CD14-positive monocyte (primary cell): ENCODE data around the gene CTBP2. TPM values are rescaled to one million over a fixed set of nuclear protein-coding genes. Genes with fewer than 3 reads are reported as not detected.

Experiments
- DNase-seq, 3 donors: peaks; one replicate each; pipeline ENCODE4 v3.0.0-alpha.2; 2011 to 2022
- H2AFZ ChIP-seq: 2 replicates; pipeline ENCODE4 v1.6.0; 2012; ENCODE audit warnings: mild to moderate bottlenecking, low read depth, low read length, inconsistent platforms; ENCODE audit not compliant: insufficient read depth, poor library complexity, severe bottlenecking
- H3K27ac ChIP-seq, 2 donors: 1 replicate in 1 of 2; 2 replicates in 1 of 2; pipeline ENCODE4 v1.5.1; 2012 to 2013; ENCODE audit warnings: low read length in 2 of 2, control low read depth in 1 of 2, inconsistent platforms in 1 of 2, low read depth in 1 of 2, mild to moderate bottlenecking in 1 of 2
- H3K27me3 ChIP-seq, 2 donors: one replicate each; pipeline versions ENCODE4 v1.6.0 to v1.6.1; 2011 to 2013; ENCODE audit warnings: low read length in 2 of 2; ENCODE audit not compliant: control insufficient read depth in 2 of 2, insufficient read depth in 2 of 2
- H3K36me3 ChIP-seq, 2 donors: replicated peaks in 1 of 2; 1 replicate in 1 of 2; 2 replicates in 1 of 2; pipeline versions ENCODE4 v1.5.1 to v1.6.1; 2012 to 2013; ENCODE audit warnings: low read length in 2 of 2, control low read depth in 1 of 2, inconsistent platforms in 1 of 2, mild to moderate bottlenecking in 1 of 2; ENCODE audit not compliant: insufficient read depth in 2 of 2, control insufficient read depth in 1 of 2
- H3K4me1 ChIP-seq, 2 donors: 1 replicate in 1 of 2; 2 replicates in 1 of 2; pipeline versions ENCODE4 v1.5.1 to v1.6.1; 2012 to 2013; ENCODE audit warnings: low read length in 2 of 2, control low read depth in 1 of 2, inconsistent platforms in 1 of 2, mild to moderate bottlenecking in 1 of 2, moderate library complexity in 1 of 2; ENCODE audit not compliant: insufficient read depth in 2 of 2, control insufficient read depth in 1 of 2
- H3K4me2 ChIP-seq: replicated peaks from 2 replicates; pipeline ENCODE3; 2012; ENCODE audit warnings: low read length, moderate library complexity, mild to moderate bottlenecking; ENCODE audit not compliant: poor library complexity, severe bottlenecking; ENCODE audit errors: extremely low read depth
- H3K4me3 ChIP-seq, 3 experiments: fragments of 200-600 bp in 1 of 3; sonication (generic) in 1 of 3; replicated peaks in 1 of 3; 1 replicate in 2 of 3; 2 replicates in 1 of 3; pipeline ENCODE4 v1.5.1; 2011 to 2013; ENCODE audit warnings: low read length in 3 of 3, mild to moderate bottlenecking in 3 of 3, control low read depth in 2 of 3, low read depth in 2 of 3, inconsistent platforms in 1 of 3, moderate library complexity in 1 of 3
- H3K79me2 ChIP-seq: 2 replicates; pipeline ENCODE4 v1.6.0; 2012; ENCODE audit warnings: mild to moderate bottlenecking, control low read depth, inconsistent platforms, low read length, moderate library complexity; ENCODE audit not compliant: insufficient read depth
- H3K9ac ChIP-seq: 2 replicates; pipeline ENCODE4 v1.6.0; 2017; ENCODE audit warnings: low read length, mild to moderate bottlenecking; ENCODE audit not compliant: insufficient read depth, poor library complexity, severe bottlenecking
- H3K9me3 ChIP-seq, 2 donors: replicated peaks in 1 of 2; 1 replicate in 1 of 2; 2 replicates in 1 of 2; pipeline versions ENCODE4 v1.5.1 to v1.6.1; 2012 to 2013; ENCODE audit warnings: low read length in 2 of 2, control low read depth in 1 of 2; ENCODE audit not compliant: control insufficient read depth in 1 of 2, insufficient read depth in 1 of 2
- H4K20me1 ChIP-seq: 2 replicates; pipeline ENCODE4 v1.6.0; 2012; ENCODE audit warnings: mild to moderate bottlenecking, low read length, control low read depth, moderate library complexity; ENCODE audit not compliant: insufficient read depth
- H3K27ac Mint-ChIP-seq, 7 donors: one replicate each; pipeline ENCODE4 v1.8.0; 2020; ENCODE audit warnings: mild to moderate bottlenecking in 7 of 7, mixed read lengths in 7 of 7, moderate library complexity in 6 of 7, inconsistent platforms in 2 of 7
- H3K27me3 Mint-ChIP-seq, 3 donors: one replicate each; pipeline ENCODE4 v1.8.0; 2021 to 2022; ENCODE audit warnings: low read depth in 3 of 3, mild to moderate bottlenecking in 3 of 3, mixed read lengths in 3 of 3, moderate library complexity in 3 of 3, inconsistent platforms in 1 of 3
- H3K36me3 Mint-ChIP-seq, 2 donors: one replicate each; pipeline ENCODE4 v1.8.0; 2020; ENCODE audit warnings: mixed read lengths in 2 of 2, inconsistent platforms in 1 of 2, mild to moderate bottlenecking in 1 of 2
- H3K4me1 Mint-ChIP-seq: one replicate; pipeline ENCODE4 v1.8.0; 2020; ENCODE audit warnings: mild to moderate bottlenecking, mixed read lengths
- H3K4me3 Mint-ChIP-seq, 2 donors: one replicate each; pipeline ENCODE4 v1.8.0; 2020; ENCODE audit warnings: mild to moderate bottlenecking in 2 of 2, mixed read lengths in 2 of 2, moderate library complexity in 1 of 2
- H3K9me3 Mint-ChIP-seq, 7 donors: one replicate each; pipeline ENCODE4 v1.8.0; 2020 to 2022; ENCODE audit warnings: mixed read lengths in 7 of 7, mild to moderate bottlenecking in 6 of 7, moderate library complexity in 6 of 7, inconsistent platforms in 2 of 7
- WGBS: methylation state at CpG from one replicate; pipeline ENCODE4 v1.1.5; 2013; ENCODE audit warnings: missing lambda C conversion rate; ENCODE audit not compliant: insufficient coverage; 5-methylcytosine and 5-hydroxymethylcytosine counted together
- intact Hi-C, 2 donors: fragments of 100-400 bp; cut with micrococcal nuclease; formaldehyde crosslinking; loops; one replicate each; pipeline versions ENCODE4 v1.15.0 to v1.15.1; 2023
- polyA plus RNA-seq, 3 donors: library from polyadenylated mRNA; depleted of rRNA in 1 of 3; unstranded in 2 of 3; stranded (reverse) in 1 of 3; fragments of 300-500 nt in 2 of 3; fragments of >200 nt in 1 of 3; fragmentation: Illumina TruSeq in 2 of 3; gene quantifications; 1 replicate in 2 of 3; 2 replicates in 1 of 3; pipeline ENCODE4 v1.2.3, GENCODE V29; 2012 to 2021
- TF ChIP-seq, protein P1 (sequence below): fragments of 200-600 bp; IDR thresholded peaks from one replicate; pipeline ENCODE4 v1.8.0; 2022; ENCODE audit warnings: antibody characterized with exemption, mild to moderate bottlenecking

CTBP2 gene
- polyA plus RNA-seq, 3 donors: 40.9 to 87.1 (median 41.1) TPM

DNA sequence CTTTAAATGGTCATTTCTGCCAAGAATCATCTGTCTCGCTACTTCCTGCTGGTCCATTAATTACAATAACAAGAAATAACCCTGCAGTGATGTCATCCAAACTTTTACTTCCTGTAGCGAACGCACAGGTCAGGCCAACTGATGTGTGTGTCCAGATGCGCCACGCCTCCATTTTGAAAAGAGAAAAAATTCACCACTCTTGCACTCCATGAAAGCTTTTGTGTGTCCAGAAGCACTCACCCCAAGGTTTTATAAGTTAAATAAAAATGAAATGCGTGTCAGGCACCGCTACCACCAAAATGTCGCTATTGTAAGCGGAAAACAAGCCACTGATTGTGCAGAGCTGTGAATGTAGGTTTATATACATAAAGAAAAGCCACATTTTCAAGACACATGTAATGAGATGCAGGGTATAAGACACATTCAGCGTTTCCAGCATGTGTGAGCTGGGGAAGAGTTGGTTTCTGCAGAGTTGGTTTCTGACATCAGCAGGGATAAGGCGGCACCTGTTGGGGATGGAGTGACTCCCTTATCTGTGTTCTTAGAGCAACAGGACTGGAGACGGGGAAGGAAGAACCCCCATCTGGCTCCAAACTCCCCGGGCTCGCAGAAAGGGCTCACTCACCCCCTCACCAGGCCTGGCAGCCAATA lies 83.3 kb downstream of the CTBP2 start:
- peaks cover 100% of the 10 kb centered on the region for H4K20me1 ChIP-seq
- H3K4me1 ChIP-seq: no peaks in the 10 kb centered on the region
- Mint-ChIP-seq H3K4me3 (no peak overlapping the region), H3K36me3 (peaks cover 47 to 82% of the 10 kb centered on the region in 2 donors), H3K27me3 (no peaks in the 10 kb centered on the region), H3K4me1 (peaks cover 2% of the 10 kb centered on the region), H3K9me3 (no peaks in the 10 kb centered on the region), H3K27ac (peak overlapping the region in 4 of 7 donors; percentile 2 to 37 (median 32))
- H2AFZ ChIP-seq: no peak overlapping the region
- no peaks in the 10 kb centered on the region for H3K9me3 ChIP-seq
- H3K27ac ChIP-seq: peak overlapping the region in 1 of 2 donors; percentile 17
- peaks cover 100% of the 10 kb centered on the region for H3K79me2 ChIP-seq
- no peak overlapping the region for H3K4me3 ChIP-seq
- TF ChIP-seq, protein P1, sequence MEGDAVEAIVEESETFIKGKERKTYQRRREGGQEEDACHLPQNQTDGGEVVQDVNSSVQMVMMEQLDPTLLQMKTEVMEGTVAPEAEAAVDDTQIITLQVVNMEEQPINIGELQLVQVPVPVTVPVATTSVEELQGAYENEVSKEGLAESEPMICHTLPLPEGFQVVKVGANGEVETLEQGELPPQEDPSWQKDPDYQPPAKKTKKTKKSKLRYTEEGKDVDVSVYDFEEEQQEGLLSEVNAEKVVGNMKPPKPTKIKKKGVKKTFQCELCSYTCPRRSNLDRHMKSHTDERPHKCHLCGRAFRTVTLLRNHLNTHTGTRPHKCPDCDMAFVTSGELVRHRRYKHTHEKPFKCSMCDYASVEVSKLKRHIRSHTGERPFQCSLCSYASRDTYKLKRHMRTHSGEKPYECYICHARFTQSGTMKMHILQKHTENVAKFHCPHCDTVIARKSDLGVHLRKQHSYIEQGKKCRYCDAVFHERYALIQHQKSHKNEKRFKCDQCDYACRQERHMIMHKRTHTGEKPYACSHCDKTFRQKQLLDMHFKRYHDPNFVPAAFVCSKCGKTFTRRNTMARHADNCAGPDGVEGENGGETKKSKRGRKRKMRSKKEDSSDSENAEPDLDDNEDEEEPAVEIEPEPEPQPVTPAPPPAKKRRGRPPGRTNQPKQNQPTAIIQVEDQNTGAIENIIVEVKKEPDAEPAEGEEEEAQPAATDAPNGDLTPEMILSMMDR: no peak
- no peak overlapping the region for H3K4me2 ChIP-seq
- no peak for DNase-seq
- peaks cover 14 to 84% of the 10 kb centered on the region in 2 donors for H3K36me3 ChIP-seq
- no peaks in the 10 kb centered on the region for H3K27me3 ChIP-seq
- intact Hi-C loops: no loop called here
- 94% methylated on average over 3 of the region's 14 CpGs for WGBS
- H3K9ac ChIP-seq: no peak overlapping the region

DNA sequence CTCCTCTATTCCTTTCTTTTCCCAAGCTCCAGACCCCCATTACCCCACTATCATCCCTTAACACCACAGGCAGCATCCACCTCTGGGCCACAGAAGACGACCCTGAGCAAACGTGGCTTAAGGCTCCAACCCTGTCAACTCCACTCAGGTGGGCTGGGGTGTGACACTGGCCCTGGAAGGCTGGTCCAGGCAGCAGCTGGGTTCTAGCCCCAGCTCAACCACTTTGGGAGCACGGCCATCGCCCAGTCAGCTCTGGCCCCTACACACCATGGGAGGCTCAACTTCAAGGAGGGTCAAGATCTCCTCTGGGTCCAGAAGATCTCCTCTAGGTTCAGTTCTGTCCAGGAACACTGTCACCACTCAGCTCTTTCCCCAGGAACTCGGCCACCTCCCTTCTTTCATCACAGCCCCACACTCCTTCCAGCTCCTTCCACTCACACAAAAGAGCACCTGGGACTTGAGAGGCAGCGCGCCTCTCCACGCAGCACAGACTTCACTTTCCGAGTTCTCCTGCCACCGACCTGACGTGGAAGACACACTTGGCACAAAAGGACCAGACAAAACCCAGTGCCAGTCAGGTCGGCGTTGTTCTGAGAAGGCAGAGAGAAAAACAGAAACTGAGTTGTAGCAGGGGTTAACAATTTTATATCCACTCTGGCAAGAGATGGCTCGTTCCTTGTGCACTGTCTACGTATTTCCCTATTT lies 84.1 kb downstream of the CTBP2 start:
- DNase-seq: no peak
- Histone ChIP-seq H3K36me3 (peaks cover 8 to 84% of the 10 kb centered on the region in 2 donors), H3K27me3 (no peaks in the 10 kb centered on the region), H3K27ac (peak overlapping the region in 1 of 2 donors; percentile 17), H2AFZ (no peak overlapping the region), H3K4me3 (no peak overlapping the region), H3K4me1 (no peaks in the 10 kb centered on the region), H3K9me3 (no peaks in the 10 kb centered on the region), H3K4me2 (no peak overlapping the region), H3K79me2 (peaks cover 100% of the 10 kb centered on the region), H4K20me1 (peaks cover 100% of the 10 kb centered on the region), H3K9ac (no peak overlapping the region)
- TF ChIP-seq, protein P1: no peak
- 98% methylated on average over 11 of the region's 15 CpGs for WGBS
- peaks cover 46 to 79% of the 10 kb centered on the region in 2 donors for H3K36me3 Mint-ChIP-seq
- intact Hi-C loops: no loop called here
- peaks cover 2% of the 10 kb centered on the region for H3K4me1 Mint-ChIP-seq
- no peaks in the 10 kb centered on the region for H3K27me3 Mint-ChIP-seq
- H3K9me3 Mint-ChIP-seq: no peaks in the 10 kb centered on the region
- H3K27ac Mint-ChIP-seq: peak overlapping the region in 4 of 7 donors; percentile 27 to 43 (median 29)
- no peak overlapping the region for H3K4me3 Mint-ChIP-seq
